ENCODE data around the gene SH2D1B. TPM values are rescaled to one million over a fixed set of nuclear protein-coding genes. Genes with fewer than 3 reads are reported as not detected.
"Not testable (repeated sequence)": the region's sequence is repeated elsewhere in the genome, so short reads cannot be mapped to it uniquely, and the experiment has no call there.

The SH2D1B gene
- total RNA-seq, 1 experiment from 2014 or later = 0.04 TPM

DNA sequence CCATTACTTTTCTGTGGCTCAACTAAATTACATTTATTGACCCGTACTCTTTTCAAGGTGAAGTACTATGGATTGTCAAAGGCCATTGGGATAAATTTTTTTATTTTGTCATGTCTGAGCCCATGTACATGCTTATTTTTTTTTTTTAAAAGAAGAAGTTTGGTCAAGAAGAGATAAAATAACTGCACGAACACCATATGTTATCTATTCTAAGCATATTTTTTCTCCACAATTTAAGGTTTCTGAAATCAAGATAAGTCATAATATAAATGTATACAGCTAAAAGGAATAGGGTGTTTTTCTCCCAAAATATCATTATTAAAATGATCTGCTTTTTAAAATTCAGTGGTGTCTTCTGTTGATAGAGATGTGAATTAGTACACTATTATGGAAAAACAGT, 35.0 kb upstream of the SH2D1B start:
- Histone ChIP-seq H3K36me3 (ENCODE audit: low read depth, low read length) (no peaks in the 10 kb centered on the region), H3K79me2 (ENCODE audit: low read length) (no peaks in the 10 kb centered on the region), H3K27ac (ENCODE audit: low read length) (no peak overlapping the region), H3K27me3 (ENCODE audit: low read length) (peaks cover 14% of the 10 kb centered on the region), H3K9ac (ENCODE audit: low read length) (no peak overlapping the region), H3K9me3 (ENCODE audit: low read length) (no peaks in the 10 kb centered on the region), H2AFZ (ENCODE audit: low read length) (no peak overlapping the region), H3K4me1 (ENCODE audit: insufficient read depth, low read length) (no peaks in the 10 kb centered on the region), H3K4me2 (ENCODE audit: low read length) (no peak overlapping the region), H3K4me3 (ENCODE audit: low read length) (no peak overlapping the region), H3F3A (ENCODE audit: low read length, unreplicated experiment) (no peaks in the 10 kb centered on the region), H3K9me2 (replicated peaks; ENCODE audit: low read length) (no peaks in the 10 kb centered on the region), H4K20me1 (ENCODE audit: low read length) (no peaks in the 10 kb centered on the region)
- ChIA-PET POLR2A (ENCODE audit: unreplicated experiment) (no interaction called here), CTCF (no interaction called here)
- TF ChIP-seq EZH2 (IDR thresholded peaks at IDR 0.05; ENCODE audit: low read length, unreplicated experiment) = no peak
- TF ChIP-seq, protein P1, sequence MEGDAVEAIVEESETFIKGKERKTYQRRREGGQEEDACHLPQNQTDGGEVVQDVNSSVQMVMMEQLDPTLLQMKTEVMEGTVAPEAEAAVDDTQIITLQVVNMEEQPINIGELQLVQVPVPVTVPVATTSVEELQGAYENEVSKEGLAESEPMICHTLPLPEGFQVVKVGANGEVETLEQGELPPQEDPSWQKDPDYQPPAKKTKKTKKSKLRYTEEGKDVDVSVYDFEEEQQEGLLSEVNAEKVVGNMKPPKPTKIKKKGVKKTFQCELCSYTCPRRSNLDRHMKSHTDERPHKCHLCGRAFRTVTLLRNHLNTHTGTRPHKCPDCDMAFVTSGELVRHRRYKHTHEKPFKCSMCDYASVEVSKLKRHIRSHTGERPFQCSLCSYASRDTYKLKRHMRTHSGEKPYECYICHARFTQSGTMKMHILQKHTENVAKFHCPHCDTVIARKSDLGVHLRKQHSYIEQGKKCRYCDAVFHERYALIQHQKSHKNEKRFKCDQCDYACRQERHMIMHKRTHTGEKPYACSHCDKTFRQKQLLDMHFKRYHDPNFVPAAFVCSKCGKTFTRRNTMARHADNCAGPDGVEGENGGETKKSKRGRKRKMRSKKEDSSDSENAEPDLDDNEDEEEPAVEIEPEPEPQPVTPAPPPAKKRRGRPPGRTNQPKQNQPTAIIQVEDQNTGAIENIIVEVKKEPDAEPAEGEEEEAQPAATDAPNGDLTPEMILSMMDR (conservative IDR thresholded peaks at IDR 0.05; ENCODE audit: low read depth, low read length) = no peak
- TF ChIP-seq EZH2phosphoT487 (IDR thresholded peaks at IDR 0.05; ENCODE audit: borderline replicate concordance, low read length) = no peak
- BruUV-seq (replicated peaks) = no TSS peak
- ATAC-seq (no peak), DNase-seq (no peak)
- intact Hi-C loops (cut with micrococcal nuclease) = no loop called here

DNA sequence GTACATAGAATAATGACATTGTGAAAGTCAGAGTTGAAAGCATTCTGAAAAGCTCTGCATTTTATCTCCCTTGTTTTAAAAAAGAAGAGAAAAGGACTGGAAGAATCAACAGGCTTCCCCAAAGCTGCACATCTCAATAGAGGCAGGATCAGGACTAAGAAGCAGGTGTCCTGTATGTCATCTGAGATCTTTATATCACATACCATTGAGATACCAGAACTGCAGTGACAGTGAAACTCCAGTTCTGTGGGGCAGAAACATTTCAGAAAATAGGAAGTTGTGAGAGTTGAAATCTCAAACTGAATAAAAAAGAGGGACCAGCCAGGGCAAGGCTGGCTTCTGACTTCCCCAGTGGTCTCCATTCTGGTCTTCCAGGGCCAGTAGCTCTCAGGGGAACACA, 33.0 kb upstream of the SH2D1B start:
- DNase-seq = no peak
- H3K4me2 ChIP-seq (ENCODE audit: low read length) = no peak overlapping the region
- POLR2A ChIA-PET (ENCODE audit: unreplicated experiment) = no interaction called here

DNA sequence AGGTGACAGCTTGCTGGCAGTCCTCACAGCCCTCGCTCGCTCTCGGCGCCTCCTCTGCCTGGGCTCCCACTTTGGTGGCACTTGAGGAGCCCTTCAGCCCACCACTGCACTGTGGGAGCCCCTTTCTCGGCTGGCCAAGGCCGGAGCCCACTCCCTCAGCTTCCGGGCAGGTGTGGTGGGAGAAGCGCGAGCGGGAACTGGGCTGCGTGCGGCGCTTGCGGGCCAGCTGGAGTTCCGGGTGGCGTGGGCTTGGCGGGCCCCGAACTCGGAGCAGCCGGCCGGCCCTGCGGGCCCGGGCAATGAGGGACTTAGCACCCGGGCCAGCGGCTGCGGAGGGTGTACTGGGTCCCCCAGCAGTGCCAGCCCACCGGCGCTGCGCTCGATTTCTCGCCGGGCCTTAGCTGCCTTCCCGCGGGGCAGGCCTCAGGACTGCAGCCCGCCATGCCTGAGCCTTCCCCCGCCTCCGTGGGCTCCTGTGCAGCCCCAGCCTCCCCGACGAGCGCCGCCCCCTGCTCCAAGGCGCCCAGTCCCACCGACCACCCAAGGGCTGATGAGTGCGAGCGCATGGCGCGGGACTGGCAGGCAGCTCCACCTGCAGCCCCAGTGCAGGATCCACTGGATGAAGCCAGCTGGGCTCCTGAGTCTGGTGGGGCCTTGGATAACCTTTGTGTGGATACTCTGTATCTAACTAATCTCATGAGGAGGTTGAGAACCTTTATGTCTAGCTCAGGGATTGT, 21.2 kb upstream of the SH2D1B start:
- BruUV-seq (replicated peaks); CTCF ChIA-PET; H3K9me2 ChIP-seq (replicated peaks; ENCODE audit: low read length): not testable (repeated sequence)

More for the DNA sequence above, 33.0 kb upstream of the SH2D1B start:
- Histone ChIP-seq H3K36me3 (ENCODE audit: low read depth, low read length) (no peaks in the 10 kb centered on the region), H4K20me1 (ENCODE audit: low read length) (no peaks in the 10 kb centered on the region), H3K27ac (ENCODE audit: low read length) (no peak overlapping the region), H3K79me2 (ENCODE audit: low read length) (no peaks in the 10 kb centered on the region), H3K4me1 (ENCODE audit: insufficient read depth, low read length) (no peaks in the 10 kb centered on the region), H3F3A (ENCODE audit: low read length, unreplicated experiment) (no peaks in the 10 kb centered on the region), H3K4me3 (ENCODE audit: low read length) (no peak overlapping the region), H3K9me3 (ENCODE audit: low read length) (no peaks in the 10 kb centered on the region), H3K9ac (ENCODE audit: low read length) (no peak overlapping the region), H3K27me3 (ENCODE audit: low read length) (peaks cover 23% of the 10 kb centered on the region), H3K9me2 (replicated peaks; ENCODE audit: low read length) (no peaks in the 10 kb centered on the region), H2AFZ (ENCODE audit: low read length) (no peak overlapping the region)
- CTCF ChIA-PET = interaction anchor here (0.7 kb wide), 1 partner anchor 12 kb away, joined by 3 read pairs; no protein-coding TSS in a partner anchor
- intact Hi-C loops (cut with micrococcal nuclease) = no loop called here
- TF ChIP-seq, protein P1 (conservative IDR thresholded peaks at IDR 0.05; ENCODE audit: low read depth, low read length) = no peak
- no peak for TF ChIP-seq EZH2phosphoT487 (IDR thresholded peaks at IDR 0.05; ENCODE audit: borderline replicate concordance, low read length)
- no peak for TF ChIP-seq EZH2 (IDR thresholded peaks at IDR 0.05; ENCODE audit: low read length, unreplicated experiment)
- BruUV-seq (replicated peaks) = no TSS peak
- ATAC-seq = no peak

More for the DNA sequence above, 21.2 kb upstream of the SH2D1B start:
- H2AFZ ChIP-seq (ENCODE audit: low read length); H4K20me1 ChIP-seq (ENCODE audit: low read length); ATAC-seq; H3K9me3 ChIP-seq (ENCODE audit: low read length); H3K36me3 ChIP-seq (ENCODE audit: low read depth, low read length); H3K4me3 ChIP-seq (ENCODE audit: low read length); H3K27me3 ChIP-seq (ENCODE audit: low read length); H3K79me2 ChIP-seq (ENCODE audit: low read length); H3K4me1 ChIP-seq (ENCODE audit: insufficient read depth, low read length); POLR2A ChIA-PET (ENCODE audit: unreplicated experiment); H3K27ac ChIP-seq (ENCODE audit: low read length); H3K4me2 ChIP-seq (ENCODE audit: low read length); DNase-seq; H3F3A ChIP-seq (ENCODE audit: low read length, unreplicated experiment); intact Hi-C loops (cut with micrococcal nuclease); H3K9ac ChIP-seq (ENCODE audit: low read length): not testable (repeated sequence)
